OCI-LY7 (cell line): ENCODE measurements around the gene ZC3H4. TPM values are rescaled to one million over a fixed set of nuclear protein-coding genes. Genes with fewer than 3 reads are reported as not detected.

ENCODE experiments used
- BruUV-seq: library from RNA; stranded (reverse); fragments of 400-500 nt; replicated peaks from 2 replicates; lab custom pipeline; 2021; lab: Mats Ljungman, UMichigan
- CTCF ChIA-PET: fragments of 300-600 bp; sonication (Branson Sonifier 250); formaldehyde crosslinking; loops from one replicate; lab custom pipeline; 2022; ENCODE audit warnings: antibody characterized with exemption; ENCODE audit not compliant: unreplicated experiment; lab: Charles Lee
- POLR2A ChIA-PET: fragments of 300-600 bp; sonication (Branson Sonifier 250); formaldehyde crosslinking; loops from one replicate; lab custom pipeline; 2022; ENCODE audit warnings: antibody characterized with exemption; lab: Charles Lee
- DNase-seq: peaks from one replicate; pipeline ENCODE4 v3.0.0-alpha.2; 2015; ENCODE audit warnings: low spot score
- H2AFZ ChIP-seq: fragments of 200-600 bp; sonication (generic), shearing (Covaris generic); 2 replicates; pipeline ENCODE4 v1.6.1; 2014; ENCODE audit warnings: mild to moderate bottlenecking, antibody characterized with exemption, low read length, moderate library complexity
- H3K27ac ChIP-seq: fragments of 200-600 bp; sonication (generic); 2 replicates; pipeline ENCODE4 v1.5.1; 2014; ENCODE audit warnings: mixed run types, low read depth, mild to moderate bottlenecking, moderate library complexity, low read length, inconsistent platforms; ENCODE audit not compliant: poor library complexity, severe bottlenecking
- H3K36me3 ChIP-seq: fragments of 200-600 bp; sonication (generic); 2 replicates; pipeline ENCODE4 v1.6.1; 2014; ENCODE audit warnings: mild to moderate bottlenecking, antibody characterized with exemption, low read length, moderate library complexity, mixed read lengths; ENCODE audit not compliant: insufficient read depth
- H3K4me1 ChIP-seq: fragments of 200-600 bp; sonication (generic); 2 replicates; pipeline ENCODE4 v1.5.1; 2014; ENCODE audit warnings: mild to moderate bottlenecking, low read length; ENCODE audit not compliant: insufficient read depth, poor library complexity, severe bottlenecking
- H3K4me2 ChIP-seq: fragments of 200-600 bp; sonication (generic); 2 replicates; pipeline ENCODE4 v1.6.1; 2014; ENCODE audit warnings: mild to moderate bottlenecking, low read length
- H3K4me3 ChIP-seq: fragments of 200-600 bp; sonication (generic); 2 replicates; pipeline ENCODE4 v1.5.1; 2014; ENCODE audit warnings: mild to moderate bottlenecking, low read depth, low read length; ENCODE audit not compliant: poor library complexity, severe bottlenecking
- H3K79me2 ChIP-seq: fragments of 200-600 bp; sonication (generic); 2 replicates; pipeline ENCODE4 v1.6.1; 2016; ENCODE audit warnings: low read depth, mild to moderate bottlenecking, low read length, moderate library complexity, mixed read lengths; ENCODE audit not compliant: insufficient read depth
- H3K9me2 ChIP-seq: fragments of 200-600 bp; sonication (generic); 2 replicates; pipeline ENCODE4 v1.6.1; 2016; ENCODE audit warnings: mild to moderate bottlenecking, low read length, mixed read lengths; ENCODE audit not compliant: insufficient read depth
- H3K9me3 ChIP-seq: fragments of 200-600 bp; sonication (generic); 2 replicates; pipeline ENCODE4 v1.6.1; 2014; ENCODE audit warnings: mild to moderate bottlenecking, mixed run types, low read length, mixed read lengths
- H4K20me1 ChIP-seq: fragments of 200-600 bp; sonication (generic); 2 replicates; pipeline ENCODE4 v1.6.1; 2014; ENCODE audit warnings: mild to moderate bottlenecking, antibody characterized with exemption, low read length, moderate library complexity, mixed read lengths; ENCODE audit not compliant: insufficient read depth
- CTCF ChIP-seq: fragments of 200-600 bp; sonication (generic); conservative IDR thresholded peaks from 2 replicates; pipeline ENCODE4 v1.5.1; 2014; ENCODE audit warnings: mild to moderate bottlenecking, antibody characterized with exemption, low read length, moderate library complexity, mixed read lengths
- EZH2phosphoT487 ChIP-seq: fragments of 200-600 bp; sonication (generic); IDR thresholded peaks from 2 replicates; pipeline ENCODE4 v1.6.1; 2018; ENCODE audit warnings: low read depth, borderline replicate concordance, mild to moderate bottlenecking, mixed run types, antibody characterized with exemption, low read length, moderate library complexity, mixed read lengths
- intact Hi-C: fragments of 100-400 bp; cut with micrococcal nuclease; formaldehyde crosslinking; loops from one replicate; pipeline ENCODE4 v1.10.0; 2022; ENCODE audit not compliant: unreplicated experiment
- total RNA-seq, 2 experiments: library from RNA; depleted of rRNA in 1 of 2; stranded (reverse); fragments of >200 nt in 1 of 2; shearing (Covaris generic) in 1 of 2; gene quantifications; 2 replicates each; pipeline ENCODE4 v1.2.3, GENCODE V29; 2014 to 2022

The ZC3H4 gene
- total RNA-seq, 2 experiments from 2014 or later: 23.0 to 76.8 TPM

- Histone ChIP-seq H3K4me1 (peaks cover 20% of the 10 kb centered on the region), H3K9me2 (no peaks in the 10 kb centered on the region), H3K36me3 (no peaks in the 10 kb centered on the region), H3K4me2 (peak overlapping the region; percentile 91), H4K20me1 (no peaks in the 10 kb centered on the region), H2AFZ (peak overlapping the region; percentile 89; the same call in 1 of the 2 replicates), H3K9me3 (no peaks in the 10 kb centered on the region), H3K4me3 (peak overlapping the region; percentile 70), H3K79me2 (no peaks in the 10 kb centered on the region), H3K27ac (peak overlapping the region; percentile 86)
- ChIA-PET CTCF (no interaction called here), POLR2A (interaction anchor here (1.0 kb wide), 2 partner anchors 77 to 130 kb away, joined by 3 read pairs; partner anchors contain the start of gene ZC3H4)
- BruUV-seq: no TSS peak
- TF ChIP-seq CTCF (peak; percentile 51; the same call in 1 of the 2 replicates), EZH2phosphoT487 (no peak)
- DNase-seq: no peak
- intact Hi-C loops: no loop called here
These were observed 77.4 kb downstream of the ZC3H4 start for GRCh38 chr19:47036097-47036651.

DNA sequence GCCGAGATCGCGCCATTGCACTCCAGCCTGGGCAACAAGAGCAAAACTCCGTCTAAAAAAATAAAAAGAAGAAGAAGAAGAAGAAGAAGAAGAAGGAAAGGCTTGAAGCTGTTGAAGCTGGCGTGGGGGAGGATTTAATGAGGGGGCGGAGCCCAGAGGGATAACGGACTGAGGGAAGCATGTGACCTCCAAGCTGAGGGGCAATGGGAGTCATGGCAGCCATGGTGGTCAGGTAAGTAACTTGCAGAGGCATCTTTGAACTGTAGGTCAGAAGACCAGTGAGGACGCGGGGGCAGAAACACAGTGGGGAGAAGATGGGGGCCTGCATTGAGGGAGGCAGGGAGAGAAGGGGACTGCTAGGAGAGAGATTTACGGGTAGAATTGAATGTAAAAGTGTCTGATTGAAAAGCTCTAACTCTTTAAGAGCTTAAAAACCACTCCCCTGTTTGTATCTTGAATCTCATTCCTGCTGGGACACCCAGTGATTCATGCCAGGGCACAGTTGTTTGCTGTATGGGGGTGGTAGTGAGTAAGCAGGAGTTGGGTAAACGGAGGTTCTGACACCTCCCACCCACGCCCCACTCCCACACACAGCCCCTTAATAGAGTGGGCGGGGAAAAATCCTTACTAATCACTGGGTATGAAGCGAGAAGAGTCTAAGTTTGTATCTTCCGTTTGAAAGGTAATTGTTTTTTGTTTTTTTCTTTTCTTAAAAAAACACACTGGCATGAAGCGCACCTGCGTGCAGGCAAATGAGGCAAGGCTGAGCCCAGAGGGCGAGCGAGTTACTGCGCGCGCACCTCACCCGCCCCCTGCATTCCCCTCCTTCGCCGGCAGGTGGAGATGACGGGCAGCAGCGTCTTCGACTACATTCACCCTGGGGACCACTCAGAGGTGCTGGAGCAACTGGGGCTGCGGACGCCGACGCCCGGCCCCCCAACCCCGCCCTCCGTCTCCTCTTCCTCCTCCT, 78.2 kb downstream of the ZC3H4 start:
- Histone ChIP-seq H3K4me3 (peak overlapping the region; percentile 70), H2AFZ (peak overlapping the region; percentile 89), H3K9me2 (no peaks in the 10 kb centered on the region), H3K27ac (peak overlapping the region; percentile 86), H3K36me3 (no peaks in the 10 kb centered on the region), H3K4me2 (peak overlapping the region; percentile 91), H3K9me3 (no peaks in the 10 kb centered on the region), H4K20me1 (no peaks in the 10 kb centered on the region), H3K4me1 (peaks cover 20% of the 10 kb centered on the region), H3K79me2 (no peaks in the 10 kb centered on the region)
- ChIA-PET CTCF (interaction anchor here (0.6 kb wide), 1 partner anchor 16 kb away, joined by 3 read pairs; no protein-coding TSS in a partner anchor), POLR2A (interaction anchor here (0.9 to 1.0 kb wide), 3 partner anchors 21 to 224 kb away, joined by 3 read pairs; partner anchors contain the start of gene ZC3H4)
- TF ChIP-seq EZH2phosphoT487: no peak
- peak; percentile 92 for TF ChIP-seq CTCF
- intact Hi-C loops: loop anchor here (1.0 kb wide), 1 partner anchor 179 kb away; no protein-coding TSS in a partner anchor
- DNase-seq: peak; percentile 93
- TSS peak; percentile 79 for BruUV-seq
